Ecto neural progenitor cell (in vitro differentiated cells): ENCODE results near the gene MPPED1.

Experiments
- DNase-seq: peaks from one replicate; pipeline ENCODE4 v3.0.0-alpha.2; 2018; ENCODE audit warnings: low spot score

Gene MPPED1

GRCh38 chr22:43411040-43411868 lies 560 bp upstream of the MPPED1 start:
- no peak for DNase-seq

GRCh38 chr22:43412808-43413795 lies 1.3 kb downstream of the MPPED1 start:
- no peak for DNase-seq

GRCh38 chr22:43413826-43414225 lies 2.0 kb downstream of the MPPED1 start:
- DNase-seq, result no peak

GRCh38 chr22:43415681-43416080 lies 3.9 kb downstream of the MPPED1 start:
- DNase-seq, result no peak

- DNase-seq, result no peak
These were observed 5.7 kb downstream of the MPPED1 start for GRCh38 chr22:43417555-43417954.

- no peak for DNase-seq
These were observed 6.4 kb downstream of the MPPED1 start for GRCh38 chr22:43418079-43418825.

GRCh38 chr22:43419371-43420080 lies 7.7 kb downstream of the MPPED1 start:
- no peak for DNase-seq

GRCh38 chr22:43421046-43421665 lies 9.3 kb downstream of the MPPED1 start:
- DNase-seq, result no peak

- DNase-seq, result no peak
These were observed 10.3 kb downstream of the MPPED1 start for GRCh38 chr22:43421914-43422615.

GRCh38 chr22:43423046-43423445 lies 11.2 kb downstream of the MPPED1 start:
- no peak for DNase-seq

- no peak for DNase-seq
These were observed 12.4 kb downstream of the MPPED1 start for GRCh38 chr22:43424201-43424600.

GRCh38 chr22:43424666-43425630 lies 13.1 kb downstream of the MPPED1 start:
- no peak for DNase-seq

- DNase-seq, result no peak
These were observed 14.4 kb downstream of the MPPED1 start for GRCh38 chr22:43425976-43426785.

- DNase-seq, result no peak
These were observed 15.0 kb downstream of the MPPED1 start for GRCh38 chr22:43426816-43427215.

- DNase-seq, result no peak
These were observed 15.6 kb downstream of the MPPED1 start for GRCh38 chr22:43427296-43428004.

GRCh38 chr22:43428005-43428485 lies 16.2 kb downstream of the MPPED1 start:
- no peak for DNase-seq

- DNase-seq, result no peak
These were observed 16.7 kb downstream of the MPPED1 start for GRCh38 chr22:43428521-43428920.
